Activated CD8-positive, alpha-beta memory T cell treated with anti-CD3 and anti-CD28 coated beads, Interleukin-2, amount 50 U/mL, for 48 hours (primary cell): ENCODE results near the gene ATP5PD.

Experiments
- DNase-seq: peaks from one replicate; pipeline ENCODE4 v3.0.0-alpha.2; 2020

ATP5PD gene

DNA sequence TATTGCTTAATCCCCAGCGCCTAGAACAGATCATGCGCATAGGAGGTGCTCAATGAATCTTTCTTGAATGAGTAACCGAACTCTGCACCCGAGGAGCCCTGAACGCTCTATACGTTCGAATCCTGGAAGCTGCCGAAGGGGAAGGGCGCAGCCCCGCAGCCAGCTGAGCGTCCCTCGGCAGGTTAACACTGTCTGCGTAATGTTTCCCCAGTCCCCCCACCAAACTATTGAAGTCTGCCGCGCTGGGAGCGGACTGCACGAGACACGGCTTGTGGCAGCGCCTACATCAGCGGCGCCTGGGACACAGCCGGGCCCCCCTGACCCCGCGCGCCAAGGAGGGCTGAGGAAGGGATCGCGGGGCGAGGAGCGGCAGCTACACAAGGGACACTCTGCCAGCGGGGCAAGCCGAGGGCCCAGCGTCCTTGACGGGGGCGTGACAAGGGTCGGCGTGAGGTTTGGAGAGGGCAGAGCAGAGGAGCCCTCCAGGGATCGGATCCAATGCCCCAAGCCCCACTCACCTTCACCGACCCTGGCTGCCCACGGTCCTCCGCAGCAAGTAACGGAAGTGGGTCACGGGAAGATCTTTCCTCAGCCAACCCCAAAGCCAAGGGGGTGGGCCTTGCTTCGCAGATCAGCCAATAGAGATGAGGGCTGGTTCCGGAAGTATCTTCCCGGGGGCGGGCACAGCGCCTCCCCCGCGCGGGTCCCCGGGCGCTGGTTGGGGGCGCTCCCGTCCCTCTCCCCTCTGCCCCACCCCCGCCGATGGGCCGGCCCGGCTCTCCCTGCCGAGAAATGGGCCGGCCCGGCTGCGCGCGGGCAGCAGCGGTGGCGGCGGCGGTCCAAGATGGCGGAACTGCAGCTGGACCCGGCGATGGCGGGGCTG is at the start of gene ATP5PD, which contains the start of gene KCTD2:
ATP5PD (minus strand) TSS at position 563 of the 883 bp plus-strand sequence. CDS start 4,319 bp downstream, outside the sequence.
KCTD2 (plus strand) TSS at position 819 of the 883 bp plus-strand sequence; CDS start at position 845, 26 bp downstream.
- peak; percentile 95 for DNase-seq

DNA sequence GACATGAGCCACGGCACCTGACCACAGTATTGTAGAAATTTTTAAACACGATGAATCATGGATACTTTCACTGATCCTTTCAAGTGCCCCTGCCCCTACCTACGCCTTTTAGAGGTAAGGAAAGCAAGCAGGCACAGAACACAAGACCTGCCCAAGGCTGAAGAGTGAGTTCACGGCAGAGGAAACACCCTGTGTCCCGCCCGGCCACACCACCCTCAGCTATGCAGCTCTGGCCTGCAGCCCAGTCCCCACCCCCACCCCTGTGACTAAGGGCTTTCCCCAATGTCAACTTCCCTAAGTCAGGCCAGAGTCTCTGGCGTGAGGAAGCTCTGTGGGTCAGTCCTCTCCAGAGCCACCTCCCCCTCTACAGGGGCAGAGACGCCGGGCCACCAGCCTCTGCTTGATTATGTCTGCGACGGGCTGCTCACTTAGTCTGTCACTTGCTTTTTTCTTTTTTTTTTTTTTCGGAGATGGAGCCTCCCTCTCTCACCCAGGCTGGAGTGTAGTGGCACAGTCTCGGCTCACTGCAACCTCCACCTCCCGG is 49.4 kb upstream of the ATP5PD start:
- no peak for DNase-seq

DNA sequence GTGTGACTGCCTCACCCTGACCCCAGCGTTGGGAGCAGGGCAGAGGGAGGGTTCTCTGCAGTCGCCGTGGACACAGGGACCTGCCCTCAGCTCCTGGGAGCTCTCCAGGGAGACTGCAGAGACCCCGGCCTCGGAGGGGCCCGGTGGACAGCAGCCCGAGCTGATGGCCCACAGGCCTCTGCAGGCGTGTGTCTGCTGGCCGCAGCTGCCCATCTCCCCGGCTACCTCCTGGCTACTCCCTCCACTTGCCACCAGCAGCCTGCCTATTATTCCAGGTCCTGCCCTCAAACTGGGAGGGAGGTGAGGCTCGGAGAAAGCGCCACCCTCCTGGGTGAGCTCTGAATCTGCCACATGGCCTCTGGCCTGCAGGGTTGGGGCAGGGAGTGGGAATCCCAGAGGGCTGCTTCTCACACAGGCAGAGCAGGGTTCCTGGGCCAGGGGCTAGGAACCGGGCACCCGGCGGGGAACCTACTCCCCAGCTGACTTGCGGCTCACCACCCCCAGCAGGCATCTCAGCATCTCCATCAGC is 48.2 kb upstream of the ATP5PD start:
- DNase-seq: no peak

DNA sequence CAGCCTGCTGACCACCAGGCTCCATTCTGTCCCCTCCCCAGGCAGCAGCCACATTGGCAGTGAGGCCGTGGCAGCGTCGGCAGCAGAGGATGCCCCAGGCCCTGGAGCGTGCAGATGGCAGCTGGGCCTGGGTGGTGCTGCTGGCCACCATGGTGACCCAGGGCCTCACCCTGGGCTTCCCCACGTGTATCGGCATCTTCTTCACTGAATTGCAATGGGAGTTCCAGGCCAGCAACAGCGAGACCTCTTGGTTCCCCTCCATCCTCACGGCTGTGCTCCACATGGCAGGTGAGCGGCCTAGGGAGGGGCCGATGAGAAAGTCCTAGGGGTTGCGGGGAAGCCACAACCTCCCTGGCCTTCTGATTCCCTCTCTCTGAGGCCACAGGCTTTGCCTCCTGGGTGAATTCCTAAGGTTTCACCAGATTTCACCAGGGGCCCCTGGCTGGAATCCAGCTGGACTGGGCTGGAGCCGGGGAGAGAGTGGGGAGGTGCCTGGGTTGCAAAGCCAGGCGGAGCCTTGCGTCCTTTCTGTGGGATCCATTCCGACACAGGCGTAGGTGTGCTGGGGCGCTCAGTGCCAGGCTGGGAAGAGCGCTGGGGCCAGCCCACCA is 46.9 kb upstream of the ATP5PD start:
- DNase-seq: no peak

DNA sequence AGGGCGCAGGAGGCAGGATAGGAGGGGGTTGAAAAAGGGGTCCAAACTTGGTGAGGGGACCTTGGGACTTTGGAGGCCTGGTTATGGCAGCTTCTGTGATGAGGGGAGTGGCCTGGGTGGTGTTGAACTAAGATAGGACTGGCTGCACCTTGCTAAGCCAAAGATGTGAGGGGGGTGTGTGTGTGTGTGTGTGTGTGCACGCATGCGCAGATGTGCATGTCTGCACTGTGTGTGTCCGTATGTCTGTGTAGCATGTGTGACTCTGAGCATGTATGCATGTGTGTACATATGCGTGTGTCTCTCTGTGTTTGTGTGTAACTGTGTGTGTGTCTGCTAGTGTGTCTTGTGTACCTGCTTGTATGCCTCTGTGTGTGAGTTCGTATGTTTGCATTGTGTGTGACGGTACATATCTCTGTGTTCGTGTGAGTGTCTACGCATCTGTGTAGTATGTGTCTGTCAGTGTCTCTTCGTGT is 45.1 kb upstream of the ATP5PD start:
- no peak for DNase-seq

DNA sequence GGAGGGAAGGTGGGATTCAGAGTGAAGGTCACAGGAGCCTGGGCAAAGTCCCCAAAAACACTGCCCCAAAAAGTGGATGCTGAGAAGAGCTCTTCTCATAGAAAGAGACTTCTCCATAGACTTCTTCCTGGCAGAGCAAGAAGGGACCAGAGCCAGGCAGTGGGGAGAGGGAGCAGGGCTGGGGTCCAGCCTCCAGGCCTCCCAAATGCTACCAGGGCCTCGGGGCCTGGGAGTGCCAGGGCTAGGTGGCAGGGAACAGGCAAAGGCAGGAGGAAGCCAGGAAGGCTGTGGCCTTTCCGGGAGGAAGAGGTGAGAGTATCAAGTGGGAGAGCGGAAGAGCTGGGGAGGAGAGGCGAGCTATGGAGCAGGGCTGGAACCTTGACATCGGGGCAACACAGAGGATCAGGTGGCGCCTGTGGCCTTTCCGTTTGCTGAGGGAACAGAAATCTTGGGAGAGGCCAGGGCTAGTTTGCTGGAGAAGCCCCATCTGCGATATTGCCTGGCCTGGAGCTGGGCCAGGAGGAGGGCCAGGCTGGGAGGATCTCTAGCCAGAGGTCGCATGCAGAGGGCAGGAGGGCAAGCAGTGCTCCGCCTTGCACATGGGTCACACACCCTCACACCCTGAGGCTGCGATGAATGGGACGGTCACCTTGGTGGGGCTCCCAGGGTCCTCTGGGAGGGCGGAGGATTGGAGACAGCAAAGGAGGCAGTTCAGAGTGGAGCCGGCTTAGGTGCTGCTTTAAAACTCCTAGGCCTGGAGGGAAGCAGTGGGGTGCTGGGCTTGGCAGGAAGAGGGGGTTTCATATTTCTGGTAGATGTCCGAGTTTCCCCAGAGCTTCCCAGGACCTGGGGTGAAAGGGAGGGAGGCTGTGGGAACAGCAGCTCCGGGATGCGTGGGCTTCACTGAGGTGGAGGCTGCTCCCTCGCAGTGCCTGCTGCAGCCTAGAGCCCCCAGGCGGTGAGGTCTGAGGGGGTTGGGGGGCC is 44.4 kb upstream of the ATP5PD start:
- DNase-seq: no peak

DNA sequence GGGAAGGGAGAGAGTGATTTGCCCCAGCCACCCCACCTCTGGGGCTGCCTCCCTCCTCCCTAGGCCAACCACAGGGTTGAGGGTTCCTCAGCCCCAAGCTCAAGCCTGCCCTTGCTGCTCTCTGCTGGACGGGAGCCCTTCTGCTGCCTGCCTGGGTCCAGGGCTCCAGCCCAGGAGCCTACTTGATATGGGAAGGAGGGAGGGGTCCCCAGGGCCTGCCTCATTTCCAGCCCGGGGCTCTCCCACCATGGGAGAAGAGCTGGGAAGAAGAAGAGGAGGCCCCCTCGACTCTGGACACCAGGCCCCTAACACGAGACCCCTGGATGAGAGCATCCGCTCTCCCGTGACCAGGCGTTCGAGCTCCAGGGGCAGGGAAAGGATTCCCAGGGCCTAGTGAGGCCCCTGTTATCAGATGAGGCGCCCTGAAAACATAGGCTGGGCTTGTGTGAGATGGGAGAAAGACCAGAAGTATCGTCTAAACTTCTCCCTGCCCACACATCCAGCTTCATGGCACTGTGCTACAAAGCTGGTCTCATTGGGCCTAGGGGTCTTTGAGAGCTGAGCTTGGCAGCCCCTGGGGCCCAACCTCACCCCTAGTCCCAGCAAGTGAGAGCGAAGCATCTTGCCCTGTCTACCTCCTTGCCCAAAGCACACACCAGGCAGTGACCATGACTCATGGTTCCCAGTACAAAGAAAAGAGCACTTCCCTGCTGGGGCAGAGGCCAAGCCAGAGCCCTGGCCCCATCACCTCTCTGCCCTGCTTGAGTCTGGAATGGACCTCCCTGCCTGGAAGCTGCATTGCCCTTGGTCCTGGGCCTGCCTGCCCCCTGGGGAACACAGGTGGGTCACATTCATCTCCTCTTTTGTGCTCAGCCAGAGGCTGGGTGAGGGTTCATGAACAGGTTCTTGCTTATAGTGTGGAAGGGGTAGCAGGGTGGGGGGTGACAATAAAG is 42.0 kb upstream of the ATP5PD start:
- no peak for DNase-seq

DNA sequence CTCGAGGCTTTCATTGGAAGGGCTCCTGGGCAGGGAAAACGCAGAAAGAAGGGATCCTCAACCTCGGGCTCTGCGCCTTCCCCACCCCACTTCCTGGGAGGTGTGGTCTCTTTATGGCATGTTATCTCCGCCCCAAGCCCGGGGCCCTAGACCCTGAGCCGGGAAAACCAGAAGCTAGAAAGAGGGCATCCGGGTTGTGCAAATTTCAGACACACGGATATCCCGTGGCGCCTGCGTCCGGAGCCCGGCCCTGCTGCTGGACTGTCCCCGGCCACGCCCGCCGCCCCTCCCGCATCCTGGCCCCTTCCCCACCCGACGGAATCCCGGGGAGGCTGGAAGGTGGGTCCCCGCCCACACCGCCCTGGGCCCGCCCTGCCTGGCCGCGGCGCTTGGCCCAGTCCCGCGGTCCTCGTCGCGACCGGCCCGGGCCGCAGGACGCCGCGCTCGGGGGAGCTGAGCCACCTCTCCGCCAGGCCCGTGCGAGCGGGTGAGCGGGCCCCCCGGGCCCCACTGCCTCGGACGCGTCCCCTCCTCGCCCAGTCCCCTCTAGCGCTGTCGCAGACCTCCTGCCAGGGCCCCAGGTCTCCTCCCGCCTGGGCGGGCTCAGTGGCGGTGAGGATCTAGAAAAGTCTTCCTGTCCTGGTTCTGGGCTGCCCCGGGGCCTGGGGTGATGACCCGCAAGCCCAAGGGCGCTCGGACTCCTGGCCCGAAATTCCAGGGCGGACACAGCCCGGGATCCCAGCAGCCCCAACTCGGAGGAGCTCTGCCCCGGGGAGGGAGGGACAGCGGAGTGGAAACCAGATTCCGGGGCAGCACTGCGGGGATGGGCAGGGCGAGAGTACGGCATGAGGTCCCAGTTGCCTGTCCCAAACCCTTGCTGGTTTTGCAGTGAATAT is 41.0 kb upstream of the ATP5PD start, which contains the start of gene SLC16A5:
SLC16A5 (plus strand) TSS at position 397 of the 896 bp plus-strand sequence. CDS start 5,683 bp downstream, outside the sequence.
- DNase-seq: peak; percentile 73

DNA sequence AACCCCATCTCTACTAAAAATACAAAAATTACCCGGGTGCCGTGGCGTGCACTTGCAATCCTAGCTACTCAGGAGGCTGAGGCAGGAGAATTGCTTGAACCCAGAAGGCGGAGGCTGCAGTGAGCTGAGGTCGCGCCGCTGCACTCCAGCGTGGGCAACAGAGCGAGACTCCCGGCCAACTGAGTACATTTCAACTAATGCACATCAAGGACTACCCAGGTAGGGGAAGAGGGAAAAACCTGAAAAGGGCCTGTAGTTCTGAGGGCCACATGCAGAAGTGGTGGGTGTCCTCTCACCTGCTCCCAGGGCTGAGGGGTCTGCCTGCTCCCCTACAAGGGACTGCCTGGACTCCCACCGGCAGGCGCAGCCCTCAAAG is 40.4 kb upstream of the ATP5PD start:
- DNase-seq: no peak

DNA sequence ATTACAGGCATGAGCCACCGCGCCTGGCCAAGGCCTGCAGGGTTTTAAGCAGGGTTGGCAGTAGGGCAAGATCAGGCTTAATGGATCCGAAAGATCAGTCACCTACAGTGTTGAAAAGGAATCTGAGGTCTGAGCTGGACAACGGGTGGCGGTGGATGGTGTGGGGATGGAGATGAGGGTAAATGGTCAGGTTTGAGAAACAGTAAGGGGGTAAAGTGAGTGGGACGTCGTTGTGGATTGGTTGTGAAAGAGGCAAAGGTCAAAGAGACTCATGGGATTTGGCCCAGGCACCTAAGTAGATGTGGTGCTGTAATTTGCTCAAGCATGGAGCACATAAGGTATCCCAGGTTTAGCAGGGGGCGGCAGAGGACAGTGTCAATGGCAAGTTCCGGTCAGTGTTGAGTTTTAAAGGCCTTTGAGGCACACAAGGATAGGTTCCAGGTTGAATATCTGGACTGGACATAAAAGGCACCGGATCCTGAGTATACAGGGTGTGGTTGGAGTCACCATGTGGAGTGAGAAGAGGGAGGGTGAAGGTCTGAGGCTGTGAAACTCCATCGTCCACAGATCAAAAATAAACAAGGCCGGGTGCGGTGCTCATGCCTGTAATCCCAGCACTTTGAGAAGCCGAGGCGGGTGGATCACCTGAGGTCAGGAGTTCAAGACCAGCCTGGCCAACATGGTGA is 39.9 kb upstream of the ATP5PD start:
- DNase-seq: no peak

DNA sequence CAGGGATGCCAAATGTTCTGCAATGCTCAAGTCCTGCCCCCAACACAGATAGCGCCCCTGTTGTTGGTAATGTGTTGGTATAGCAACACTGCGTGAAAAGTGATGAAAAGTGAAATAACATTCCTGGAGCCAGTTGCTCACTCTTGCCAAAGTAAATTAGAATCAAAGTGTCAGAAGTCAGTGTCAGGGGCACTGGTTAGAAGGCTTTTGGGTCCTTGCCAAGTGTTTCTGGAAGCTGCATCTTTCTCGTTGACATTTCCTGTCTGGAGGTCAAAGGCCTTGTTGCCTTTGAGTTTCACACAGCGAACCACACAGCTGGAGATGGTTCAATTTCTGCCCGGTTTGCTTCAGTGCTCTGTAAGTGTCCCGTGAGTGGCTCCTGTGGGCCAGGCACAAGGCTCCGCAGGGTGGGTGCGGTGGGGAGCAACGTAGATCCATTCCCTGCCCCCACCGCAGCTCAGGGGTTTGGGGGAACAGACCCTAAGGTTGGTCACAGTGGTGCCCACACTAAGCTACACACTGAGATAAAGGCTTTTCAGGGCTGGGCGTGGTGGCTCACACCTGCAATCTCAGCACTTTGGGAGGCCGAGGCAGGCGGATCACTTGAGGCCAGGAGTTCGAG is 37.4 kb upstream of the ATP5PD start:
- DNase-seq: no peak

DNA sequence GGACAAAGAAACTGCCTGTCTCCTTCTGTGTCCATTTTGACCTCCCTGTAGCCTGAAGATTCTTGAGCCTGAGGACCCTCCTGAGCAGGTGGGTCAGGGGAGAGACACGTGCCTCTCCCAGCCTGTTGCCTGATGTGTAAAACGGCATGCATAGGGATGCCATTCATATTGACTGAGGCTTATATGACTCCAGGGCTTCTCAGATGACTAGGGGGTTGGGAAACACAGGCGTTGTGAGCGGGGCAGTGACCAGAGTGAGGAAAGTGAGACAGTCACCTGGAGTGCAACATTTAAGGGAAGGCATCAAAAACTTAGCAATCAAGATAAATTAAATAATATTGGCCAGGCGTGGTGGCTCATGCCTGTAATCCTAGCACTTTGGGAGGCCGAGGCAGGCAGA is 35.9 kb upstream of the ATP5PD start:
- DNase-seq: no peak

DNA sequence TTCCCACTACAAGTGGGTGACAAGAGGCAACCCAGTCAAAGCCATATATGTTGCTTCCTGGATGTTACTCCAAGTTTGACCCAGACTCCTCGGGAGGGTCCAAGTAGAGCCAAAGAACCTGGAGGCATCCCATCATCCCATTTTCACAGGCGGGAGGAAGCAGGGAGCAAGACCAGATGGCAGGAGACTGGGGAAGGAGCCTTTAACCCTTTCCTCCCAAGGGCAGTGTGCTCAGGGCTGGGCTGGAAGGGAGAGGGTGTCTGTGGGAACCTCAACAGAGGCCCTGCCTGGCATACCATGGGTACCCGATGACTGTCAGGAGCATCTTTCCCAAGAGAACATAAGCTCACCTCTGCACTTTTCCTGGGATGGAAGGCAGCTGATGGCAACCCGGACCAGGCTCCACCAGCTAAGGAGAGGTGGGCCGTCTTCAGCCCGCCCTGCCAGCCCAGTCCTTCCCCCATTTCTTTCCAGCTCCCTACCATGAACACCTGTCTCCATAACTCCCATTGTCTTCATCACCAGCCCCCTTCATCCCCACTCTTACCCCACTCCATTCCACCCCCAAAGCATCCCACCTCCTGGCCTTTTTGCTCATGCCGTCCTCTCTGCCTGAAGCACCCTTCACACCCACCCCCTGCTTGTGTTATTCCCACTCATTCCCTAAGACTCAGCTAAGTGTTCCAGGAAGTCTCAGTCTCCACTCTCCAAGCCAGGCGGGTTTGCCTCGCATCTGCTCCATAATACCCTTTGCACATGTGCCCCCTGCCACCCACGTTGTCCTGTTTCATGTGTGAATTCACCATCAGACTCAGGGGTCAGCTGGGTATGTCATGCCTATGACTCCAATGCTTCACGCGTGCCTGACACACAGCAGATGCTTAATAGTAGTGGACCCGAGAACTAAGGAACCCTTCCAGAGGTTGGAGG is 35.1 kb upstream of the ATP5PD start:
- DNase-seq: no peak

DNA sequence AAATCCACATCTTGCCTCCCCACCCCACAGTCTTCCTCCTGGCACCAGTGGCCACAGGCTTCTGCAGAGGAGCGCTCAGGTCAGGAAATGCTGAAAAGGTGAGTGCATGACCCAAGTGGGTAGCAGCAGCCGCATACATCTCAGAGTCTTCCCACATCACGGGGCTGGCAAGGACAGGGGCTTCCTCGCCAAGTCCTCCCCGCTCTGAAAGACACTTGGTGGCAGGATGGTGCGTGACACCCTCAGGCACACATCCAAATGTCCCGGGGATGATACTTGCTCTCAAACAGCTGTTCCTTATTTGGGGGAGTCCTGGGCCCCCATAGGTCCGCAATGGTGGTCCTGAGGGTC is 32.2 kb upstream of the ATP5PD start:
- no peak for DNase-seq

DNA sequence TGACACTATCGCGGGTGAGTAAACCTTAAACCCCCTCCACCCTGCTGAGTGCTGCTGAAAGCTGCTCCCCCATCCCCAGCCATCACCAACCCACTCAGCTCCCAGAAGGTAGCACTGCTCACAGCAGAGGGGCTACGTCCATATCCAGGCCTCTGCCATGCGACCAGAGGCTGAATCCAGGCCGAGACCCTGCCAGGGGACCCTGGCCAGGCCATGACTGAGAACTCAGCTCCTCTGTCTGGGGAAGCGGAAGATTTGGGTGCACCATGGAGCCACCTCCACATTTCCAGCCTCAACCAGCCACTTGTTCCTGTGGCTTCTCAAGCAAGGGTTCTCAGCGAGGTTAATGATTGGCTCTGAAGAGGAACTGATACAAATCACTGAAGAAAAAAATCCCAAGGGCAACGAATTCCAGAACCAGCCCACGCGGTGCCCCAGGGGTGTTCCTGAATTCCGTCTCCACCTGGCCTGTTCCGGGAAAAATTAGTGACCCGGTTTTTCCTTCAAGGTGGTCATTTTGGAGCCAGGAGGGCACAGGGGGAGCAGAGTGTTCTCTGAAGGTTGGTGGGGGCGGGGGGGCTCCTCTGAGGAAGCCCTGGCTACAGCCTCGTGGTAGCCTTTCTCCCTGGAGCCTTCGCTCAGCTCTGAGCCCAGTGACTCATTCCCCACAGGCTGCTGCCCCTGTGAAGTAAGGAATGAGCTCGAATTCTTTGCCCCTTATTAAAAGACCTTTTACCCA is 31.7 kb upstream of the ATP5PD start:
- no peak for DNase-seq

DNA sequence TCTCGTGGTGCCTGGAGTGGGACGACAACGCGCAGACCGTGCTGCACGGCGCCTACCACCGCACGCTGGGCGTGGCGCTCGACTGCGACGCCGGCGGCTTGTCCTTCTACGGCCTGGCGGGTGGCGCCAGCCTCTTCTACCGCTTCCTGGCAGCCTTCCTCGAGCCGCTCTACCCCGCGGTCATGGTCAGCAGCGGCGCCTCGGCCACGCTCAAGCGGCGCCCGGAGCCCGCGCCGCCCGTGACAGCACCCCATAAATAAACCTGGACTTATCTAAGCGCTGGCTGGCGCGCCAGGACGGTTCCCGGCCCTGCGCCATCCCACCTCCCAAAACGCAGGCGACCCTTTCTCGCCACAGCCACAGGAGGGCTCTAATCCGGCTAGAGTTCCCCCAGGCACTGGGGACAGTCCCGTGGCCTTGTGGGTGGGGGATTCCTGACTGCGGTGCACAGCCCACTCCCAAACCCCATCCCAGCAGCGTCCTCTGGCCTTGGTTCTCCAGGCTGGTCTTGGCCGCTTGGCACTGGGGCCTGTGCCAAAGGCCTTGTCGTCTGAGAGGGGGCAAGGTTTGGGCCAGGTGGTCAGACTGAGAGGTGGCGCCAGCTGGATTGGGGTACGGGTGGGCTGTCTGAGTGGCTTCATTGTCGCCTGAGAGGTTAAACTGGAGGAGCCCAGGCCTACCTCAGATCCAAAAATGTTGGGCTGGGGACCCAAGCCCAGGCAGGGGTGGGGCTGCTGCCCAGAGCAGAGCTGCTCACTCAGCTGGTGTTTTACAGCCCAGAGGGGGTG is 30.9 kb upstream of the ATP5PD start:
- DNase-seq: peak; percentile 79
